ENCODE data around the gene AAMP. TPM values are rescaled to one million over a fixed set of nuclear protein-coding genes. Genes with fewer than 3 reads are reported as not detected.

The AAMP gene
- total and polyA plus RNA-seq, 2 experiments from 2014 or later = 140 to 179 TPM

DNA sequence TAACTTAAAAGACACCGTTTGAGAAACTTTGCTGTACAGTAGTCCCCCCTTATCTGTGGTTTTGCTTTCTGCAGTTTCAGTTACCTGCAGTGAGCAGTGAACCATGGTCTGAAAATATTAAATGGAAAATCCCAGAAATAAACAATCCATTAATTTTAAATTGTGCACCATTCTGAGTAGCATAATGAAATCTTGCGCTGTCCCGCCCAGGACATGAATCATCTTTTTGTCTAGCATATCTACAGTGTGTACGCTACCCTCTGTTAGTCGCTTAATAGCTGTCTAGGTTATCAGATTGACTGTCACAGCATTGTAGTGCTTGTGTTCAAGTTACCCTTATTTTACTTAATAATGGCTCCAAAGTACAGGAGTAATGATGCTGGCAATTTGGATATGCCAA is 46.9 kb downstream of the AAMP start:
- no peaks in the 10 kb centered on the region for H3K36me3 ChIP-seq (replicated peaks; ENCODE audit: insufficient read depth, low read depth)
- WGBS (ENCODE audit: low lambda C conversion rate, missing lambda C conversion rate) = 84% methylated on average over 5 of the region's 5 CpGs
- no peak overlapping the region for H3K4me3 ChIP-seq
- peak overlapping the region; percentile 25 for H3K4me2 ChIP-seq
- H3K27ac ChIP-seq = no peak overlapping the region
- no peaks in the 10 kb centered on the region for H3K27me3 ChIP-seq
- no peaks in the 10 kb centered on the region for H3K9me2 ChIP-seq (replicated peaks; ENCODE audit: insufficient read depth)
- H3K4me1 ChIP-seq (ENCODE audit: insufficient read depth) = peaks cover 33% of the 10 kb centered on the region
- H3K79me2 ChIP-seq = peaks cover 98% of the 10 kb centered on the region
- DNase-seq (ENCODE audit: low spot score) = no peak
- TF ChIP-seq, protein P1, sequence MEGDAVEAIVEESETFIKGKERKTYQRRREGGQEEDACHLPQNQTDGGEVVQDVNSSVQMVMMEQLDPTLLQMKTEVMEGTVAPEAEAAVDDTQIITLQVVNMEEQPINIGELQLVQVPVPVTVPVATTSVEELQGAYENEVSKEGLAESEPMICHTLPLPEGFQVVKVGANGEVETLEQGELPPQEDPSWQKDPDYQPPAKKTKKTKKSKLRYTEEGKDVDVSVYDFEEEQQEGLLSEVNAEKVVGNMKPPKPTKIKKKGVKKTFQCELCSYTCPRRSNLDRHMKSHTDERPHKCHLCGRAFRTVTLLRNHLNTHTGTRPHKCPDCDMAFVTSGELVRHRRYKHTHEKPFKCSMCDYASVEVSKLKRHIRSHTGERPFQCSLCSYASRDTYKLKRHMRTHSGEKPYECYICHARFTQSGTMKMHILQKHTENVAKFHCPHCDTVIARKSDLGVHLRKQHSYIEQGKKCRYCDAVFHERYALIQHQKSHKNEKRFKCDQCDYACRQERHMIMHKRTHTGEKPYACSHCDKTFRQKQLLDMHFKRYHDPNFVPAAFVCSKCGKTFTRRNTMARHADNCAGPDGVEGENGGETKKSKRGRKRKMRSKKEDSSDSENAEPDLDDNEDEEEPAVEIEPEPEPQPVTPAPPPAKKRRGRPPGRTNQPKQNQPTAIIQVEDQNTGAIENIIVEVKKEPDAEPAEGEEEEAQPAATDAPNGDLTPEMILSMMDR (IDR thresholded peaks at IDR 0.05; ENCODE audit: poor library complexity) = no peak
- no peak for TF ChIP-seq EZH2phosphoT487 (IDR thresholded peaks at IDR 0.05; ENCODE audit: low read depth, severe bottlenecking, unreplicated experiment)
- H4K20me1 ChIP-seq (ENCODE audit: insufficient read depth, poor library complexity, severe bottlenecking) = peaks cover 75% of the 10 kb centered on the region
- H3K9me3 ChIP-seq (ENCODE audit: low read depth) = no peaks in the 10 kb centered on the region
- H2AFZ ChIP-seq = no peak overlapping the region

DNA sequence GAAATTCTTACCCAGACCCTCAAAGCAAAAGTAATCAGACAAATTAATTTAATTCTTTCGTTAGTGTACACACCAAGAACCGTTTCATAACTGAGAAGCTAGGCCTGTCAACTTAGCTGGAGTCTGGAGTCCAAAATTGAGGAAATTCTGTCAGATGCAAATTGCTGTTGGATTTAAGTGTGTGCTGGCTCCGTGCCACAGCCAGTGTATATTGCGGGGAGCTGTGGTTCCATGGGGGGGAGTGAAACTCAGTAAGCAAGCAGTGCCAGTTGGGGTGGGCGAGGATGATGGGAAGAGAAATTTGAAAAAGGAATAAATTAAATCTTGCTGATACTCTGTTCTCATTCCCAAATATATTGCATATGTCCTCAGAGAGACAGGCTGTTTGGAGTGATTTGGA is 48.9 kb downstream of the AAMP start:
- Histone ChIP-seq H3K27ac (no peak overlapping the region), H3K27me3 (no peaks in the 10 kb centered on the region), H3K79me2 (peaks cover 90% of the 10 kb centered on the region), H3K36me3 (replicated peaks; ENCODE audit: insufficient read depth, low read depth) (no peaks in the 10 kb centered on the region), H2AFZ (no peak overlapping the region), H3K9me2 (replicated peaks; ENCODE audit: insufficient read depth) (no peaks in the 10 kb centered on the region), H3K4me3 (no peak overlapping the region), H4K20me1 (ENCODE audit: insufficient read depth, poor library complexity, severe bottlenecking) (peaks cover 75% of the 10 kb centered on the region), H3K9me3 (ENCODE audit: low read depth) (no peaks in the 10 kb centered on the region), H3K4me2 (no peak overlapping the region), H3K4me1 (ENCODE audit: insufficient read depth) (peaks cover 33% of the 10 kb centered on the region)
- WGBS (ENCODE audit: low lambda C conversion rate, missing lambda C conversion rate) = 83% methylated on average over 5 of the region's 5 CpGs
- DNase-seq (ENCODE audit: low spot score) = no peak
- TF ChIP-seq, protein P1 (IDR thresholded peaks at IDR 0.05; ENCODE audit: poor library complexity) = no peak
- TF ChIP-seq EZH2 (IDR thresholded peaks at IDR 0.05; ENCODE audit: borderline replicate concordance) (no peak), EZH2phosphoT487 (IDR thresholded peaks at IDR 0.05; ENCODE audit: low read depth, severe bottlenecking, unreplicated experiment) (no peak)

DNA sequence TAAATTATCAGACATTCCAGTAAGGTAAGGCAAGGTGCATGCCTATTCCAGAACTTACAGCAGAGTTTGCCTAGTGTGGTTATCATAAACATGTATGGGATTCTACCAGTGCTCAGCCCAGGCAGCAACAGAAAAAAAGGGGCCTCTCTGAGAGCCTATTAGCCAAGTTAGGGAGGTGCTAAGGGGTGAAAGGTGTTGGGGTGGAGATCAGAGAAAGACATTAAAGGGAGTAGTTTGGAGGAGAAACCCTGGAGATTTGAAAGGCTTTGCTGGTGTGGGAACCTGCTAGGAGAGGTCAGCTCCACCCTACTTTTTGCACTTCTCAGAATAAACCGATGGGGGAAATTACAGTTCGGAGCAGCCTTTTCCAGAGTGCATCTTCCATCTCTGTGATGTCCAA is 50.0 kb downstream of the AAMP start:
- Histone ChIP-seq H3K4me2 (peak overlapping the region; percentile 85), H3K9me2 (replicated peaks; ENCODE audit: insufficient read depth) (no peaks in the 10 kb centered on the region), H3K27ac (peak overlapping the region; percentile 99), H3K27me3 (no peaks in the 10 kb centered on the region), H3K79me2 (peaks cover 83% of the 10 kb centered on the region), H2AFZ (no peak overlapping the region), H4K20me1 (ENCODE audit: insufficient read depth, poor library complexity, severe bottlenecking) (peaks cover 68% of the 10 kb centered on the region), H3K4me3 (no peak overlapping the region), H3K4me1 (ENCODE audit: insufficient read depth) (peaks cover 33% of the 10 kb centered on the region), H3K36me3 (replicated peaks; ENCODE audit: insufficient read depth, low read depth) (no peaks in the 10 kb centered on the region), H3K9me3 (ENCODE audit: low read depth) (no peaks in the 10 kb centered on the region)
- TF ChIP-seq, protein P1 (IDR thresholded peaks at IDR 0.05; ENCODE audit: poor library complexity) = no peak
- WGBS (ENCODE audit: low lambda C conversion rate, missing lambda C conversion rate) = 80% methylated on average over 2 of the region's 2 CpGs
- no peak for DNase-seq (ENCODE audit: low spot score)

All from hepatocyte (in vitro differentiated cells).